Testis (tissue), 3 donors: ENCODE data around the gene SCN11A. TPM values are rescaled to one million over a fixed set of nuclear protein-coding genes. Genes with fewer than 3 reads are reported as not detected.

Source experiments
- DNase-seq: peaks from one replicate; pipeline ENCODE4 v3.0.0-alpha.2; 2019
- H3K27ac ChIP-seq, 2 donors: fragments of 200-600 bp; sonication (generic); one replicate each; pipeline ENCODE4 v1.5.1; 2019
- H3K27me3 ChIP-seq: fragments of 200-600 bp; sonication (generic); one replicate; pipeline ENCODE4 v1.5.1; 2019
- H3K36me3 ChIP-seq: fragments of 200-600 bp; sonication (generic); one replicate; pipeline ENCODE4 v1.5.1; 2017; ENCODE audit warnings: low read depth; ENCODE audit errors: missing control alignments
- H3K4me1 ChIP-seq: fragments of 200-600 bp; sonication (generic); one replicate; pipeline ENCODE4 v1.5.1; 2019
- H3K4me3 ChIP-seq, 2 donors: fragments of 200-600 bp; sonication (generic); one replicate each; pipeline ENCODE4 v1.5.1; 2017 to 2019
- H3K9me3 ChIP-seq: fragments of 200-600 bp; sonication (generic); one replicate; pipeline ENCODE4 v1.5.1; 2017
- CTCF ChIP-seq, 3 experiments: fragments of 450-650 bp in 2 of 3; fragments of 200-600 bp in 1 of 3; sonication (generic) in 1 of 3; IDR thresholded peaks; one replicate each; pipeline ENCODE4 v1.5.1; 2016 to 2019; ENCODE audit warnings: antibody characterized with exemption in 3 of 3, mild to moderate bottlenecking in 2 of 3, moderate library complexity in 1 of 3
- POLR2A ChIP-seq: fragments of 450-650 bp; IDR thresholded peaks from one replicate; pipeline ENCODE4 v1.6.1; 2017; ENCODE audit warnings: antibody characterized with exemption, mild to moderate bottlenecking, moderate library complexity
- WGBS, 2 donors: methylation state at CpG; one replicate each; pipeline ENCODE4 v1.1.5; 2018; 5-methylcytosine and 5-hydroxymethylcytosine counted together
- intact Hi-C: fragments of 100-400 bp; cut with DNase I; formaldehyde crosslinking; loops from one replicate; pipeline ENCODE4 v1.15.1; 2023; ENCODE audit warnings: low total_unique reads
- polyA plus RNA-seq: library from polyadenylated mRNA; stranded (reverse); fragments of 350-450 nt; fragmentation: Illumina TruSeq; extraction: RNeasy Lipid Tissue Mini Kit (QIAGEN cat#74804); gene quantifications from one replicate; pipeline ENCODE4 v1.2.3, GENCODE V29; 2014; ENCODE audit warnings: low read depth, low replicate concordance; ENCODE audit not compliant: insufficient read depth
- total RNA-seq, 2 donors: library from RNA; depleted of rRNA; stranded (reverse); fragments of >200 nt; gene quantifications; one replicate each; pipeline ENCODE4 v1.2.3, GENCODE V29; 2016

Gene SCN11A
- total and polyA plus RNA-seq, 3 donors from 2014 or later, result 1.8 to 3.5 (median 3.0) TPM

GRCh38 chr3:39075910-39076309 is 24.2 kb upstream of the SCN11A start:
- H3K4me1 ChIP-seq, result no peaks in the 10 kb centered on the region
- no peak for TF ChIP-seq POLR2A
- no peak for TF ChIP-seq CTCF (IDR thresholded peaks at IDR 0.05)
- no peak overlapping the region for H3K27ac ChIP-seq
- H3K27me3 ChIP-seq, result no peaks in the 10 kb centered on the region
- DNase-seq, result no peak
- WGBS, 2 donors, result 90 to 93% methylated on average over 10 of the region's 10 CpGs
- no peaks in the 10 kb centered on the region for H3K9me3 ChIP-seq
- intact Hi-C loops, result no loop called here
- H3K36me3 ChIP-seq, result peaks cover 4% of the 10 kb centered on the region
- H3K4me3 ChIP-seq, result no peak overlapping the region

- Histone ChIP-seq H3K36me3 (no peaks in the 10 kb centered on the region), H3K27ac (no peak overlapping the region), H3K27me3 (no peaks in the 10 kb centered on the region), H3K9me3 (no peaks in the 10 kb centered on the region), H3K4me1 (no peaks in the 10 kb centered on the region), H3K4me3 (no peak overlapping the region)
- no peak for TF ChIP-seq POLR2A
- no peak for TF ChIP-seq CTCF (IDR thresholded peaks at IDR 0.05)
- DNase-seq, result no peak
- intact Hi-C loops, result no loop called here
- WGBS, 2 donors, result 52 to 67% methylated on average over 3 of the region's 3 CpGs
Observed at GRCh38 chr3:39068556-39068955, 16.8 kb upstream of the SCN11A start.

- DNase-seq, result no peak
- WGBS, 2 donors, result 70% methylated on average over 1 of the region's 1 CpG
Observed at GRCh38 chr3:39067286-39067685, 15.5 kb upstream of the SCN11A start.

GRCh38 chr3:39065197-39065596 is 13.5 kb upstream of the SCN11A start:
- peak; percentile 28 for DNase-seq
- no peak for TF ChIP-seq POLR2A
- peak in 1 of 3 experiments; percentile 32 for TF ChIP-seq CTCF (IDR thresholded peaks at IDR 0.05)
- Histone ChIP-seq H3K4me3 (no peak overlapping the region), H3K27ac (no peak overlapping the region), H3K9me3 (no peaks in the 10 kb centered on the region), H3K36me3 (no peaks in the 10 kb centered on the region), H3K27me3 (no peaks in the 10 kb centered on the region), H3K4me1 (no peaks in the 10 kb centered on the region)
- intact Hi-C loops, result no loop called here
- 44 to 47% methylated on average over 1 of the region's 1 CpG for WGBS, 2 donors

More at GRCh38 chr3:39067286-39067685, 15.5 kb upstream of the SCN11A start:
- H3K4me3 ChIP-seq, result no peak overlapping the region
- H3K36me3 ChIP-seq, result no peaks in the 10 kb centered on the region
- no peaks in the 10 kb centered on the region for H3K4me1 ChIP-seq
- H3K27me3 ChIP-seq, result no peaks in the 10 kb centered on the region
- no peak overlapping the region for H3K27ac ChIP-seq
- intact Hi-C loops, result no loop called here
- TF ChIP-seq CTCF (IDR thresholded peaks at IDR 0.05) (no peak), POLR2A (no peak)
- H3K9me3 ChIP-seq, result no peaks in the 10 kb centered on the region

- intact Hi-C loops, result no loop called here
- 90 to 94% methylated on average over 1 of the region's 1 CpG for WGBS, 2 donors
- H3K36me3 ChIP-seq, result no peaks in the 10 kb centered on the region
- TF ChIP-seq CTCF (IDR thresholded peaks at IDR 0.05) (no peak), POLR2A (no peak)
- DNase-seq, result no peak
- H3K9me3 ChIP-seq, result no peaks in the 10 kb centered on the region
- no peak overlapping the region for H3K4me3 ChIP-seq
- H3K27me3 ChIP-seq, result no peaks in the 10 kb centered on the region
- H3K4me1 ChIP-seq, result no peaks in the 10 kb centered on the region
- no peak overlapping the region for H3K27ac ChIP-seq
Observed at GRCh38 chr3:39064646-39065045, 12.9 kb upstream of the SCN11A start.
